Sigmoid colon (tissue), 7 donors: ENCODE results near the gene CELSR2. TPM values are rescaled to one million over a fixed set of nuclear protein-coding genes. Genes with fewer than 3 reads are reported as not detected.

Source experiments
- DNase-seq: peaks from one replicate; pipeline ENCODE4 v3.0.0-alpha.2; 2019
- H3K27ac ChIP-seq, 4 donors: fragments of 200-600 bp; sonication (generic); one replicate each; pipeline ENCODE4 v1.5.1; 2016 to 2019; ENCODE audit warnings: mild to moderate bottlenecking in 1 of 4
- H3K27me3 ChIP-seq, 3 donors: fragments of 200-600 bp; sonication (generic); one replicate each; pipeline ENCODE4 v1.5.1; 2019; ENCODE audit warnings: mild to moderate bottlenecking in 1 of 3
- H3K36me3 ChIP-seq, 4 donors: fragments of 200-600 bp; sonication (generic); one replicate each; pipeline ENCODE4 v1.5.1; 2016 to 2019
- H3K4me1 ChIP-seq, 4 donors: fragments of 200-600 bp; sonication (generic); one replicate each; pipeline ENCODE4 v1.5.1; 2017 to 2019
- H3K4me3 ChIP-seq, 4 donors: fragments of 200-600 bp; sonication (generic); one replicate each; pipeline ENCODE4 v1.5.1; 2017 to 2019; ENCODE audit warnings: mild to moderate bottlenecking in 2 of 4, moderate library complexity in 1 of 4
- H3K9me3 ChIP-seq, 4 donors: fragments of 200-600 bp in 3 of 4; sonication (generic) in 3 of 4; one replicate each; pipeline versions ENCODE4 v1.5.1 to v1.6.1; 2013 to 2019
- CTCF ChIP-seq, 4 experiments: fragments of 450-650 bp in 3 of 4; fragments of 200-600 bp in 1 of 4; IDR thresholded peaks; one replicate each; pipeline ENCODE4 v1.5.1; 2016 to 2019; ENCODE audit warnings: antibody characterized with exemption in 4 of 4, mild to moderate bottlenecking in 3 of 4, moderate library complexity in 2 of 4
- EP300 ChIP-seq, 4 donors: sonication (generic); formaldehyde crosslinking; IDR thresholded peaks; one replicate each; pipeline ENCODE4 v1.6.1; 2017; ENCODE audit warnings: antibody characterized with exemption in 4 of 4
- POLR2A ChIP-seq, 2 donors: fragments of 450-650 bp; IDR thresholded peaks; one replicate each; pipeline ENCODE4 v1.6.1; 2016; ENCODE audit warnings: antibody characterized with exemption in 2 of 2, mild to moderate bottlenecking in 2 of 2, moderate library complexity in 2 of 2
- POLR2AphosphoS5 ChIP-seq, 4 donors: sonication (generic); formaldehyde crosslinking; IDR thresholded peaks; one replicate each; pipeline ENCODE4 v1.6.1; 2017; ENCODE audit warnings: antibody characterized with exemption in 4 of 4
- WGBS, 2 donors: extraction: QIAGEN DNeasy Blood & Tissue Kit; methylation state at CpG; one replicate each; pipeline ENCODE4 v1.1.7; 2013; 5-methylcytosine and 5-hydroxymethylcytosine counted together
- intact Hi-C: fragments of 100-400 bp; cut with DNase I; formaldehyde crosslinking; loops from one replicate; pipeline ENCODE4 v1.15.1; 2023
- polyA plus RNA-seq, 3 donors: library from polyadenylated mRNA; stranded (reverse); fragments of 200-250 nt; gene quantifications; one replicate each; pipeline ENCODE4 v1.2.3, GENCODE V29; 2013
- total RNA-seq, 4 donors: library from RNA; depleted of rRNA; stranded (reverse); fragments of >200 nt; gene quantifications; one replicate each; pipeline ENCODE4 v1.1.0, GENCODE V29; 2016
- donor health status: healthy with polysubstance abuse.
- donor health status: Bipolar disorder and iron deficiency.
- donor health status: healthy.

The CELSR2 gene
- total and polyA plus RNA-seq, 7 donors: under 0.01 to 10.8 (median 3.6) TPM

GRCh38 chr1:109213345-109213823 lies 36.0 kb upstream of the CELSR2 start:
- no peak for DNase-seq
- Histone ChIP-seq H3K27me3 (no peaks in the 10 kb centered on the region), H3K36me3 (no peaks in the 10 kb centered on the region), H3K4me1 (peaks cover 0 to 29% (median 25%) of the 10 kb centered on the region in 4 donors), H3K27ac (peak overlapping the region; percentile 90 to 95 (median 94)), H3K9me3 (no peaks in the 10 kb centered on the region), H3K4me3 (peak overlapping the region; percentile 78 to 89 (median 86))
- 20 to 29% methylated on average over 10 of the region's 10 CpGs for WGBS, 2 donors
- no peak for TF ChIP-seq CTCF (IDR thresholded peaks at IDR 0.05)
- no peak for TF ChIP-seq POLR2AphosphoS5 (IDR thresholded peaks at IDR 0.05)
- no peak for TF ChIP-seq EP300 (IDR thresholded peaks at IDR 0.05)
- TF ChIP-seq POLR2A (IDR thresholded peaks at IDR 0.05): no peak
- intact Hi-C loops: no loop called here

- peak within 1 kb of the TSS; percentile 90 to 95 (median 94) for H3K27ac ChIP-seq
- TF ChIP-seq EP300 (IDR thresholded peaks at IDR 0.05) (no peak), CTCF (IDR thresholded peaks at IDR 0.05) (no peak), POLR2AphosphoS5 (IDR thresholded peaks at IDR 0.05) (peak; percentile 95 to 99 (median 98)), POLR2A (IDR thresholded peaks at IDR 0.05) (peak; percentile 87 to 90)
- peak within 1 kb of the TSS; percentile 78 to 89 (median 86) for H3K4me3 ChIP-seq
- H3K9me3 ChIP-seq: no peaks in the 10 kb centered on the region
- H3K36me3 ChIP-seq: no peaks in the 10 kb centered on the region
- H3K27me3 ChIP-seq: no peaks in the 10 kb centered on the region
- intact Hi-C loops: loop anchor here (2.0 kb wide), 1 partner anchor 113 kb away; no protein-coding TSS in a partner anchor
- peaks cover 0 to 29% (median 25%) of the 10 kb centered on the region in 4 donors for H3K4me1 ChIP-seq
- peak; percentile 92 for DNase-seq
- whole genome bisulfite sequencing, 2 donors: 0% methylated on average over 64 of the region's 64 CpGs
These were observed 35.3 kb upstream of the CELSR2 start, which contains the start of gene SARS1 for GRCh38 chr1:109213824-109214693. Gene SARS1 (plus strand): TSS chr1:109213918. CDS start chr1:109213993, 75 bp downstream.

- H3K4me3 ChIP-seq: peak overlapping the region; percentile 78 to 89 (median 86)
- WGBS, 2 donors: 9 to 21% methylated on average over 13 of the region's 13 CpGs
- H3K27ac ChIP-seq: peak overlapping the region; percentile 90 to 95 (median 94)
- DNase-seq: peak; percentile 75
- H3K4me1 ChIP-seq: peaks cover 0 to 29% (median 25%) of the 10 kb centered on the region in 4 donors
- intact Hi-C loops: loop anchor here (2.0 kb wide), 1 partner anchor 114 kb away; no protein-coding TSS in a partner anchor
- no peaks in the 10 kb centered on the region for H3K9me3 ChIP-seq
- TF ChIP-seq CTCF (IDR thresholded peaks at IDR 0.05) (no peak), POLR2AphosphoS5 (IDR thresholded peaks at IDR 0.05) (peak in 3 of 4 donors; percentile 22 to 30 (median 27)), POLR2A (IDR thresholded peaks at IDR 0.05) (no peak), EP300 (IDR thresholded peaks at IDR 0.05) (no peak)
- no peaks in the 10 kb centered on the region for H3K36me3 ChIP-seq
- H3K27me3 ChIP-seq: no peaks in the 10 kb centered on the region
These were observed 34.4 kb upstream of the CELSR2 start for GRCh38 chr1:109214695-109215623.

- intact Hi-C loops: no loop called here
- WGBS, 2 donors: 63 to 79% methylated on average over 4 of the region's 4 CpGs
These were observed 32.7 kb upstream of the CELSR2 start for GRCh38 chr1:109216662-109217061.

More at GRCh38 chr1:109216662-109217061, 32.7 kb upstream of the CELSR2 start:
- H3K36me3 ChIP-seq: no peaks in the 10 kb centered on the region
- H3K27ac ChIP-seq: peak overlapping the region in 3 of 4 donors; percentile 3 to 90 (median 27)
- TF ChIP-seq EP300 (IDR thresholded peaks at IDR 0.05) (no peak), POLR2AphosphoS5 (IDR thresholded peaks at IDR 0.05) (no peak), CTCF (IDR thresholded peaks at IDR 0.05) (no peak), POLR2A (IDR thresholded peaks at IDR 0.05) (no peak)
- H3K4me3 ChIP-seq: no peak overlapping the region
- H3K4me1 ChIP-seq: peaks cover 0 to 29% (median 25%) of the 10 kb centered on the region in 4 donors
- H3K9me3 ChIP-seq: no peaks in the 10 kb centered on the region
- H3K27me3 ChIP-seq: no peaks in the 10 kb centered on the region
- DNase-seq: no peak
